Stimulated activated CD4-positive, alpha-beta T cell treated with anti-CD3 and anti-CD28 coated beads, Interleukin-12 subunit alpha, Interleukin-12 subunit beta, amount 100 ng/mL, for 48 hours (primary cell): Measurements from ENCODE around the gene SV2C.

Experiments used
- DNase-seq, 3 donors: peaks; one replicate each; pipeline ENCODE4 v3.0.0-alpha.2; 2020; ENCODE audit warnings: low read depth in 2 of 3, low spot score in 1 of 3

SV2C gene

DNA sequence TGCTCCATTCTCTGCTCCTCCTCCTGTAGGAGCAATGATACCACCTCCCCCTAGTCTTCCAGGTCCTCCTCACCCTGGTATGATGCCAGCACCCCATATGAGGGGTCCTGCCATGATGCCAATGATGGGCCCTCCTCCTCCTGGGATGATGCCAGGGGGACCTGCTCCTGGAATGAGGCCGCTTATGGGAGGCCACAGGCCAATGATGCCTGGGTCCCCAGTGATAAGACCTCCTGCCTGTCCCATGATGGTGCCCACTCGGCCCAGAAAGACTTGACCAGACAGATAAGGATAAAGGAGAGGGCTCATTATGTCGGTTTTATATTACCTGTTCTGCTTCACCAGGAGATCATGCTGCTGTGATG lies 293.7 kb downstream of the SV2C start:
- DNase-seq, result no peak

DNA sequence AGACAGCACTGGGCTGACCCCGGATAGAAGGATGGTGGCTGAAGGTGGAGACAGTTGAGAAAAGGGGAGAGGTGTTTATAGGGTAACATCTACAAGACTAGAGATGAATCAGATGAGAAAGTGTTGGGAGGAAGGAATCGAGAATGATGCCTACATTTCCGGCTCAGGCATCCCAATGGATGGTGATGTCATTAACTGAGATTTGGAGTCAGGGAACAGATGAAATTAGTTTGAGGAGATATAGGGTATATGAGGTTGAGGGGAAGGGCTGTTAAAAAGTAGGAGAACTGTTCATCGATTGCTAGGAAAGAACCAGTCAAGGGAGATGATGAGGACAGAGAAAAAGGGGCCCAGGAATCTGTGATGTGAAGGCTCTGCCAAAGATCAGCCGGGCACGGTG lies 295.2 kb downstream of the SV2C start:
- DNase-seq, result no peak

DNA sequence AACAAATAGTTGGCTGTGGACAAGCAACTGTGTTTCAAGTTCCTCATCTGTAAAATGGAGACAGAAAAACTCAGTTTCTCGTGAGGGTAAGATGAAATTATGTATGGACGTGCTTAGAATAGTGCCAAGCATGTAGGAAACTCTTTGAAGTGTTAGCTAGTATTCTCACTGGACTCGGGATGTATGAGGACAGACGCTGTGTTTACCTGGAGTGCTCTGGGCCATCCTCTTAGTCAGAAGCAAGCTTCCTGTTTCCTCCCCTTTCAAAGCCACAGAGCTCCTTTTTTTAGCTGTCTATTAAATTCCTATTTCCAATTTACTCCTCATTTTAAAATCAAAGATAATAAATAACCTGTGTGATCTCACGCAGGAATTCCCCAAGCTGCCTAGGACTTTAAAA lies 296.1 kb downstream of the SV2C start:
- DNase-seq, result no peak

DNA sequence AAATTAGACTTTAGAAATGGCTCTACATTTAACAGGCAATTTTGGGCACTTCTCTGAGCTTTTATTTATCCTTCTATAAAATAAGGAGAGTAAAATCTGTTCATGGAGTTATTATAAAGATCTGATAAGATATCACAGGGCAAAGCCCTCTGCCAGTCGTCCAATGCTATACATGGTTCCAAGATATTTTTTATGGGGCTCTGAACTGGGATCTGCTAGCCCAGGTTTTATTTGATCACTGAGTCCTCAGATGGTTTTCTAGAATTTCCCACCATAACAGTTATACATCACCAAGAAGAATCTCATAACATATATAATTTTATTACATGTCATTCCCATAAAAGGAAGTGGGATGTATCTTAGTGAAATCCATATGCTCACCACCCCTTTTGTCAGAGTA lies 296.7 kb downstream of the SV2C start:
- DNase-seq, result no peak

GRCh38 chr5:76380346-76381066 lies 297.3 kb downstream of the SV2C start:
- DNase-seq, result no peak

- DNase-seq, result no peak
Observed at GRCh38 chr5:76383126-76383832, 300.1 kb downstream of the SV2C start.

DNA sequence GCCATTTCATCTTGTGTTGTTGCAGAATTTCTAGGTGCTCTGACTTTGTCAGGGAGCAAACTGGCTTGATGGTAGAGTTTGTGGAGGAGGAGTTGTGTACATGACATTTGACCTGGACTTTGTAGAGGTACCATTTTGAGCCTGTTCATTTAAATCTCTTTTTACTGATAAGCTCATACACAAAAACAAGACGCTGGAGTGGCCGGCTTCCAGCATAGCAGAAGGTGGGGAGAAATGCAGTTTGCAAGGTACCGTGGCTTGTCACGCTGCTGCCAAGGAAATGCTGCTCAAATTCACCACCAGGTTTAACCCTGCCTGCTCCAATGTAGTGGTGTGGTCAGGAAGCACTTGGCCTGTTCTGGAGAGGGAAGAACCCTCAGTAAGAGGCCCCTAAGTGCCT lies 301.0 kb downstream of the SV2C start:
- no peak for DNase-seq

GRCh38 chr5:76384705-76385104 lies 301.5 kb downstream of the SV2C start:
- DNase-seq, result no peak

DNA sequence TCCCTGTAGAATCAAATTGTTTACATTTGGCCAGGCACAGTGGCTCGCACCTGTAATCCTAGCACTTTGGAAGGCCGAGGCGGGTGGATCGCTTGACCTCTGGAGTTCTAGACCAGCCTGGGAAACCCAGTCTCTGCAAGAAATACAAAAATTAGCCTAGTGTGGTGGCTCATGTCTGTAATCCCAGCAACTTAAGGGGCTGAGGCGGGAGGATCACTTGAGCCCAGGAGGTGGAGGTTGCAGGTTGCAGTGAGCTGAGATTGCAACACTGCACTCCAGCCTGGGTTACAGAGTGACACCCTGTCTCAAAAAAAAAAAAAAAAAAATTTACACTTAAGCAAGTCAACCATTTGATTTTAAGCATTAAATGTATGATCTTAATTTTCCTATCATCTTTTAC lies 302.4 kb downstream of the SV2C start:
- DNase-seq, result no peak

GRCh38 chr5:76386360-76386759 lies 303.2 kb downstream of the SV2C start:
- DNase-seq, result no peak

- no peak for DNase-seq
Observed at GRCh38 chr5:76388236-76388635, 305.1 kb downstream of the SV2C start.

- no peak for DNase-seq
Observed at GRCh38 chr5:76388791-76389512, 305.8 kb downstream of the SV2C start.

GRCh38 chr5:76389513-76390154 lies 306.5 kb downstream of the SV2C start:
- DNase-seq, result no peak

DNA sequence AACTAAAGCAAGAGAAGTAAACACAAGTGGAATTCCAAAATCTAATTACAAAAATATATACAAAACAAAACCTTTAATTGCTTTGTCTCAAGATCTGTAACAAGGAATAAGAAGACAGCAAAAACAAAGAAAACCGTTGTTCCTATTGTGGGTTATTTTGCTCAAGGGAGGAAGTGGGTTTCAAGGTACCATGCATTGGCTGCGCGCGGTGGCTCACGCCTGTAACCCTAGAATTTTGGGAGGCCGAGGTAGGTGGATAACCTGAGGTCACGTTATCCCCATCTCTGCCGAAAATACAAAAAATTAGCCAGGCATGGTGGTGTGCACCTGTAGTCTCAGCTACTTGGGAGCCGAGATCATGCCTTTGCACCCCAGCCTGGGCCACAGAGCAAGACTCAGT lies 307.8 kb downstream of the SV2C start:
- no peak for DNase-seq

GRCh38 chr5:76393035-76393680 lies 310.0 kb downstream of the SV2C start:
- DNase-seq, result no peak

GRCh38 chr5:76397200-76397599 lies 314.0 kb downstream of the SV2C start:
- no peak for DNase-seq

GRCh38 chr5:76399268-76399667 lies 316.1 kb downstream of the SV2C start:
- DNase-seq, result no peak

DNA sequence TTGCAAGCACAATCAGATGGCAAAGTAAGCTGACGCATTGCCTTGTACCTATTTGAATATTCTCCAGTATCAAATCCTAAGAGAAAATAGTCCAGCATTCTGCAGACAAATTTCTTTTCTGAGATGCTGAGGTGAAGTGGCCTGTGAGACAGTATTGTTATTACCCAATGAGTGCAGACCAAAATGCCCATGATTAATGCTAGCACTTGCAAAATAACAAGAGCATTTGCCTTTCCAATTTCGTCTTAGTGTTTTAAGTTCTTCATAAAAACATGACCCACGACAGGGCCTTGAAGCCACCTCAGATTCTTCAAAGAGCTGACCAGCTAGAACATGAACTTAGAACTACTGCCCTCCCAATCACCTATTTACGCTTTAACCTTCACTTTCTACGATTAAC lies 317.3 kb downstream of the SV2C start:
- no peak for DNase-seq

DNA sequence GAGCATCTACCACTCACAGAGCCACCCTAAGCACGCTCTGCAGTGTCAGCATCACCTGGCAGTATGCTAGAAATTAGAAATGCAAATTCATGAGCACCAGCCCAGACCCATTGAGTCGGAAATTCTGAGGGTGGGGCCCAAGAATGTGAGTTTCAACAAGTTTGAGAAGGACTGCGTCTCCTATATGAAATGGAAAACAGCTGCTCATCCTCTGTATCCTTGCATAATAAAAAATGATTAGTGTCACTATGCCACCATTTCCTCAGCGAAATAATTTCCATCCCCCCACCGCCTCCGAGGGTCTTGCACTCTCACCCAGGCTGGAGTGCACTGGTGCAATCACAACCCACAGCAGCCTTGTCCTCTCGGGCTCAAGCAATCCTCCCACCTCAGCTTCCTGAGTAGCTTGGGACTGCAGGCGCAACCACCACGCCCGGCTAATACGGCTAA lies 318.6 kb downstream of the SV2C start:
- DNase-seq, result peak in 1 of 3 donors; percentile 25

- DNase-seq, result peak; percentile 76 to 79 (median 78)
Observed at GRCh38 chr5:76402251-76402885, 319.2 kb downstream of the SV2C start.
